ENCODE data around the gene DICER1. TPM values are rescaled to one million over a fixed set of nuclear protein-coding genes. Genes with fewer than 3 reads are reported as not detected.

Gene DICER1
- total and polyA plus RNA-seq, 9 of the 15 experiments (the other 6 are each of a cell fraction or from before 2014, with no cell fraction given) = 2.5 to 23.2 (median 12.4) TPM

DNA sequence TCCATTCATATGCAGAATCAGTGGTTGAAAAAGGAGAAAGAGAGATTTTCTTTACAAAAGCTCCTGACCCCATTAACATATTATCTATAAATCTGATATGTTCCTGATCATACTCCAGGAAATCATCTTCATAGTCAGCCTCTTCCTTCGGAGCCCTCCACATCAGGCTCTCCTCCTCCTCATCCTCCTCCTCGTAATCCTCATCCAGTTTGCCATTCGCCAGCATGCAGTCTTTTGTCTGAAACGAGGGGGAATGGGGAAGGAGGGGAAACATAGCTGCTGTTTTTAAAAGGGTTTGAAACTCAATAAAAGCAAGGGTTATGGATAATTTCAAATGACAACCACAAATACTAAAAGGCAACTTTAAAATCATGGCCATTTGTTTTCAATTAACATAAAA is 60.9 kb downstream of the DICER1 start:
- no peaks in the 10 kb centered on the region for H3K9me1 ChIP-seq (ENCODE audit: control insufficient read depth, insufficient read depth, low read length)
- in situ Hi-C loops (cut with MboI) (no loop called here), intact Hi-C loops (cut with micrococcal nuclease) (loop anchor here (5.0 to 10.0 kb wide), 2 partner anchors 98 to 409 kb away; no protein-coding TSS in a partner anchor)
- H3K9me3 ChIP-seq (replicated peaks; ENCODE audit: control insufficient read depth, insufficient read depth, low read depth, low read length) = no peaks in the 10 kb centered on the region
- DNase-seq (ENCODE audit: extremely low read depth in 1 of 4, low spot score in 3 of 4) (no peak), ATAC-seq (no peak), FAIRE-seq (no peak)
- H4K20me1 ChIP-seq (replicated peaks; ENCODE audit: control insufficient read depth, insufficient read depth, low read length) = no peaks in the 10 kb centered on the region
- H3K4me3 ChIP-seq = no peak overlapping the region
- BruUV-seq (replicated peaks) = no TSS peak
- no peak overlapping the region for H3K27ac ChIP-seq (ENCODE audit: extremely low read depth, low read depth, low read length)
- POLR2A ChIA-PET = no interaction called here
- no peaks in the 10 kb centered on the region for H3K4me1 ChIP-seq (replicated peaks in 1 of 2; ENCODE audit: control insufficient read depth in 2 of 2, insufficient read depth in 2 of 2, low read length in 2 of 2)
- CTCF ChIA-PET (ENCODE audit: low intra/inter-chr PET ratio) = no interaction called here
- no peaks in the 10 kb centered on the region for H3K27me3 ChIP-seq (ENCODE audit: control insufficient read depth in 2 of 2, insufficient read depth in 2 of 2, low read length in 2 of 2)
- no peak overlapping the region for H2AFZ ChIP-seq (ENCODE audit: low read depth, low read length)
- no peaks in the 10 kb centered on the region for H3K79me2 ChIP-seq (ENCODE audit: control insufficient read depth, insufficient read depth, low read length)
- peaks cover 18% of the 10 kb centered on the region; the same call in 1 of the 3 replicates for H3K36me3 ChIP-seq (ENCODE audit: control insufficient read depth, insufficient read depth, low read length)
- no peak overlapping the region for H3K4me2 ChIP-seq (ENCODE audit: insufficient read depth, low read length)
- WGBS (ENCODE audit: insufficient coverage, low coverage, missing lambda C conversion rate) = 79% methylated on average over 4 of the region's 4 CpGs
- no peak overlapping the region for H3K9ac ChIP-seq (ENCODE audit: insufficient read depth in 1 of 2, low read depth in 2 of 2, low read length in 2 of 2)
- TF ChIP-seq CSDE1 (IDR thresholded peaks at IDR 0.05) (no peak), HCFC1 (IDR thresholded peaks at IDR 0.05; ENCODE audit: low read depth, low read length) (no peak), PRMT5 (CRISPR knock-in tag; IDR thresholded peaks at IDR 0.05) (no peak), ZNF347 (CRISPR knock-in tag; IDR thresholded peaks at IDR 0.05; ENCODE audit: low read depth) (no peak), MECOM (CRISPR knock-in tag; IDR thresholded peaks at IDR 0.05) (no peak)
- TF ChIP-seq, protein P1, sequence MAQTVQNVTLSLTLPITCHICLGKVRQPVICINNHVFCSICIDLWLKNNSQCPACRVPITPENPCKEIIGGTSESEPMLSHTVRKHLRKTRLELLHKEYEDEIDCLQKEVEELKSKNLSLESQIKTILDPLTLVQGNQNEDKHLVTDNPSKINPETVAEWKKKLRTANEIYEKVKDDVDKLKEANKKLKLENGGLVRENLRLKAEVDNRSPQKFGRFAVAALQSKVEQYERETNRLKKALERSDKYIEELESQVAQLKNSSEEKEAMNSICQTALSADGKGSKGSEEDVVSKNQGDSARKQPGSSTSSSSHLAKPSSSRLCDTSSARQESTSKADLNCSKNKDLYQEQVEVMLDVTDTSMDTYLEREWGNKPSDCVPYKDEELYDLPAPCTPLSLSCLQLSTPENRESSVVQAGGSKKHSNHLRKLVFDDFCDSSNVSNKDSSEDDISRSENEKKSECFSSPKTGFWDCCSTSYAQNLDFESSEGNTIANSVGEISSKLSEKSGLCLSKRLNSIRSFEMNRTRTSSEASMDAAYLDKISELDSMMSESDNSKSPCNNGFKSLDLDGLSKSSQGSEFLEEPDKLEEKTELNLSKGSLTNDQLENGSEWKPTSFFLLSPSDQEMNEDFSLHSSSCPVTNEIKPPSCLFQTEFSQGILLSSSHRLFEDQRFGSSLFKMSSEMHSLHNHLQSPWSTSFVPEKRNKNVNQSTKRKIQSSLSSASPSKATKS (CRISPR knock-in tag; IDR thresholded peaks at IDR 0.05) = no peak
- TF ChIP-seq, protein P2, sequence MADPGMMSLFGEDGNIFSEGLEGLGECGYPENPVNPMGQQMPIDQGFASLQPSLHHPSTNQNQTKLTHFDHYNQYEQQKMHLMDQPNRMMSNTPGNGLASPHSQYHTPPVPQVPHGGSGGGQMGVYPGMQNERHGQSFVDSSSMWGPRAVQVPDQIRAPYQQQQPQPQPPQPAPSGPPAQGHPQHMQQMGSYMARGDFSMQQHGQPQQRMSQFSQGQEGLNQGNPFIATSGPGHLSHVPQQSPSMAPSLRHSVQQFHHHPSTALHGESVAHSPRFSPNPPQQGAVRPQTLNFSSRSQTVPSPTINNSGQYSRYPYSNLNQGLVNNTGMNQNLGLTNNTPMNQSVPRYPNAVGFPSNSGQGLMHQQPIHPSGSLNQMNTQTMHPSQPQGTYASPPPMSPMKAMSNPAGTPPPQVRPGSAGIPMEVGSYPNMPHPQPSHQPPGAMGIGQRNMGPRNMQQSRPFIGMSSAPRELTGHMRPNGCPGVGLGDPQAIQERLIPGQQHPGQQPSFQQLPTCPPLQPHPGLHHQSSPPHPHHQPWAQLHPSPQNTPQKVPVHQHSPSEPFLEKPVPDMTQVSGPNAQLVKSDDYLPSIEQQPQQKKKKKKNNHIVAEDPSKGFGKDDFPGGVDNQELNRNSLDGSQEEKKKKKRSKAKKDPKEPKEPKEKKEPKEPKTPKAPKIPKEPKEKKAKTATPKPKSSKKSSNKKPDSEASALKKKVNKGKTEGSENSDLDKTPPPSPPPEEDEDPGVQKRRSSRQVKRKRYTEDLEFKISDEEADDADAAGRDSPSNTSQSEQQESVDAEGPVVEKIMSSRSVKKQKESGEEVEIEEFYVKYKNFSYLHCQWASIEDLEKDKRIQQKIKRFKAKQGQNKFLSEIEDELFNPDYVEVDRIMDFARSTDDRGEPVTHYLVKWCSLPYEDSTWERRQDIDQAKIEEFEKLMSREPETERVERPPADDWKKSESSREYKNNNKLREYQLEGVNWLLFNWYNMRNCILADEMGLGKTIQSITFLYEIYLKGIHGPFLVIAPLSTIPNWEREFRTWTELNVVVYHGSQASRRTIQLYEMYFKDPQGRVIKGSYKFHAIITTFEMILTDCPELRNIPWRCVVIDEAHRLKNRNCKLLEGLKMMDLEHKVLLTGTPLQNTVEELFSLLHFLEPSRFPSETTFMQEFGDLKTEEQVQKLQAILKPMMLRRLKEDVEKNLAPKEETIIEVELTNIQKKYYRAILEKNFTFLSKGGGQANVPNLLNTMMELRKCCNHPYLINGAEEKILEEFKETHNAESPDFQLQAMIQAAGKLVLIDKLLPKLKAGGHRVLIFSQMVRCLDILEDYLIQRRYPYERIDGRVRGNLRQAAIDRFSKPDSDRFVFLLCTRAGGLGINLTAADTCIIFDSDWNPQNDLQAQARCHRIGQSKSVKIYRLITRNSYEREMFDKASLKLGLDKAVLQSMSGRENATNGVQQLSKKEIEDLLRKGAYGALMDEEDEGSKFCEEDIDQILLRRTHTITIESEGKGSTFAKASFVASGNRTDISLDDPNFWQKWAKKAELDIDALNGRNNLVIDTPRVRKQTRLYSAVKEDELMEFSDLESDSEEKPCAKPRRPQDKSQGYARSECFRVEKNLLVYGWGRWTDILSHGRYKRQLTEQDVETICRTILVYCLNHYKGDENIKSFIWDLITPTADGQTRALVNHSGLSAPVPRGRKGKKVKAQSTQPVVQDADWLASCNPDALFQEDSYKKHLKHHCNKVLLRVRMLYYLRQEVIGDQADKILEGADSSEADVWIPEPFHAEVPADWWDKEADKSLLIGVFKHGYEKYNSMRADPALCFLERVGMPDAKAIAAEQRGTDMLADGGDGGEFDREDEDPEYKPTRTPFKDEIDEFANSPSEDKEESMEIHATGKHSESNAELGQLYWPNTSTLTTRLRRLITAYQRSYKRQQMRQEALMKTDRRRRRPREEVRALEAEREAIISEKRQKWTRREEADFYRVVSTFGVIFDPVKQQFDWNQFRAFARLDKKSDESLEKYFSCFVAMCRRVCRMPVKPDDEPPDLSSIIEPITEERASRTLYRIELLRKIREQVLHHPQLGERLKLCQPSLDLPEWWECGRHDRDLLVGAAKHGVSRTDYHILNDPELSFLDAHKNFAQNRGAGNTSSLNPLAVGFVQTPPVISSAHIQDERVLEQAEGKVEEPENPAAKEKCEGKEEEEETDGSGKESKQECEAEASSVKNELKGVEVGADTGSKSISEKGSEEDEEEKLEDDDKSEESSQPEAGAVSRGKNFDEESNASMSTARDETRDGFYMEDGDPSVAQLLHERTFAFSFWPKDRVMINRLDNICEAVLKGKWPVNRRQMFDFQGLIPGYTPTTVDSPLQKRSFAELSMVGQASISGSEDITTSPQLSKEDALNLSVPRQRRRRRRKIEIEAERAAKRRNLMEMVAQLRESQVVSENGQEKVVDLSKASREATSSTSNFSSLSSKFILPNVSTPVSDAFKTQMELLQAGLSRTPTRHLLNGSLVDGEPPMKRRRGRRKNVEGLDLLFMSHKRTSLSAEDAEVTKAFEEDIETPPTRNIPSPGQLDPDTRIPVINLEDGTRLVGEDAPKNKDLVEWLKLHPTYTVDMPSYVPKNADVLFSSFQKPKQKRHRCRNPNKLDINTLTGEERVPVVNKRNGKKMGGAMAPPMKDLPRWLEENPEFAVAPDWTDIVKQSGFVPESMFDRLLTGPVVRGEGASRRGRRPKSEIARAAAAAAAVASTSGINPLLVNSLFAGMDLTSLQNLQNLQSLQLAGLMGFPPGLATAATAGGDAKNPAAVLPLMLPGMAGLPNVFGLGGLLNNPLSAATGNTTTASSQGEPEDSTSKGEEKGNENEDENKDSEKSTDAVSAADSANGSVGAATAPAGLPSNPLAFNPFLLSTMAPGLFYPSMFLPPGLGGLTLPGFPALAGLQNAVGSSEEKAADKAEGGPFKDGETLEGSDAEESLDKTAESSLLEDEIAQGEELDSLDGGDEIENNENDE (IDR thresholded peaks at IDR 0.05; ENCODE audit: low read depth, low read length) = no peak
- TF ChIP-seq, protein P3, sequence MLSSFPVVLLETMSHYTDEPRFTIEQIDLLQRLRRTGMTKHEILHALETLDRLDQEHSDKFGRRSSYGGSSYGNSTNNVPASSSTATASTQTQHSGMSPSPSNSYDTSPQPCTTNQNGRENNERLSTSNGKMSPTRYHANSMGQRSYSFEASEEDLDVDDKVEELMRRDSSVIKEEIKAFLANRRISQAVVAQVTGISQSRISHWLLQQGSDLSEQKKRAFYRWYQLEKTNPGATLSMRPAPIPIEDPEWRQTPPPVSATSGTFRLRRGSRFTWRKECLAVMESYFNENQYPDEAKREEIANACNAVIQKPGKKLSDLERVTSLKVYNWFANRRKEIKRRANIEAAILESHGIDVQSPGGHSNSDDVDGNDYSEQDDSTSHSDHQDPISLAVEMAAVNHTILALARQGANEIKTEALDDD (IDR thresholded peaks at IDR 0.05) = no peak

Data from K562 (cell line).